Stimulated activated CD4-positive, alpha-beta T cell treated with anti-CD3 and anti-CD28 coated beads, Interleukin-4, amount 100 ng/mL, for 24 hours (primary cell): ENCODE data around the gene AMOTL1.

Experiments
- DNase-seq: peaks from one replicate; pipeline ENCODE4 v3.0.0-alpha.2; 2020

AMOTL1 gene, protein sequence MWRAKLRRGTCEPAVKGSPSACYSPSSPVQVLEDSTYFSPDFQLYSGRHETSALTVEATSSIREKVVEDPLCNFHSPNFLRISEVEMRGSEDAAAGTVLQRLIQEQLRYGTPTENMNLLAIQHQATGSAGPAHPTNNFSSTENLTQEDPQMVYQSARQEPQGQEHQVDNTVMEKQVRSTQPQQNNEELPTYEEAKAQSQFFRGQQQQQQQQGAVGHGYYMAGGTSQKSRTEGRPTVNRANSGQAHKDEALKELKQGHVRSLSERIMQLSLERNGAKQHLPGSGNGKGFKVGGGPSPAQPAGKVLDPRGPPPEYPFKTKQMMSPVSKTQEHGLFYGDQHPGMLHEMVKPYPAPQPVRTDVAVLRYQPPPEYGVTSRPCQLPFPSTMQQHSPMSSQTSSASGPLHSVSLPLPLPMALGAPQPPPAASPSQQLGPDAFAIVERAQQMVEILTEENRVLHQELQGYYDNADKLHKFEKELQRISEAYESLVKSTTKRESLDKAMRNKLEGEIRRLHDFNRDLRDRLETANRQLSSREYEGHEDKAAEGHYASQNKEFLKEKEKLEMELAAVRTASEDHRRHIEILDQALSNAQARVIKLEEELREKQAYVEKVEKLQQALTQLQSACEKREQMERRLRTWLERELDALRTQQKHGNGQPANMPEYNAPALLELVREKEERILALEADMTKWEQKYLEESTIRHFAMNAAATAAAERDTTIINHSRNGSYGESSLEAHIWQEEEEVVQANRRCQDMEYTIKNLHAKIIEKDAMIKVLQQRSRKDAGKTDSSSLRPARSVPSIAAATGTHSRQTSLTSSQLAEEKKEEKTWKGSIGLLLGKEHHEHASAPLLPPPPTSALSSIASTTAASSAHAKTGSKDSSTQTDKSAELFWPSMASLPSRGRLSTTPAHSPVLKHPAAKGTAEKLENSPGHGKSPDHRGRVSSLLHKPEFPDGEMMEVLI

DNA sequence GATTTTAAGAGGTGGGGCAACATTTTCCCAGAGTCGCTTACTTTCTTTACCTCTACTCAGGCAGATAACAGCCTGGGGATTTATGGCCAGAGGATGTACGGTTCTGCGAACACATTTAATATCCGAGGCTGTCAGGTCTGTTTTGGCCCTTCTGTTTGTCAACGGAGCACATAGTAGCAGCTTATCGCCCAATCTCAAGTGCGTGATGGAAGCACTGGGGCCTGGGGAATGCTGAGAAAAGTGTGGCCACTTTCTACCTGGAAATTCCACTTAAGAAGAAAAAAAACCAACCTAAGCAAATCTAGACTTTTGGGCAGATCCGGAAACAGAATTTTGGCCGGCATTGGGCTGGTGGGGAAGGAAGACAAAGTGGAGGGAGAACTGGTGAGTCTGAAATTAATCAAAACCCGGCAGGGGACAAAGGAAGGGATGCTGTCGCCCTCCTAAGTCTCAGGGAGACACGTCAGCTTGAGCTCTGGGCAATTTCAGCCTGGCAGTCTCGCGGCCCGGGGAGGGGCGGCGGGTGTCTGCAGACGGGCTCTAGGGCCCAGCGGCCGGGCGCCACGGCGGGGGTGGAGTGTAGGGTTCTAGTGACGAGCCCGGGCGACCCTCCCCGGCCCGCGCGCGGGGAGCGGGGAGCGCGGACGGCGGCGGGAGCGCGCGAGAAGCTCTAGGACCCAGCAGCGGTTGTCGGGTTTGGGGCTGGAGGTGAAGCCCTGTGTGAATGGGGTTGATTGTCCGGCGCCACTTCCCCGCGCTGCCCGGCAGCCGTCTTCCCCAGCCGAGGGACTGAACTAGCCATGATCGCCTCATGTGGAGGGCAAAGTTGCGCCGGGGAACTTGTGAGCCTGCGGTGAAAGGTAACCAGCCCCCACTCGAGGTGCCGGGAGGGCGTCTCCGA is at the start of gene AMOTL1:
AMOTL1 (plus strand) TSS at position 656 of the 901 bp plus-strand sequence; CDS start at position 812, 156 bp downstream.
- DNase-seq, result peak; percentile 7

DNA sequence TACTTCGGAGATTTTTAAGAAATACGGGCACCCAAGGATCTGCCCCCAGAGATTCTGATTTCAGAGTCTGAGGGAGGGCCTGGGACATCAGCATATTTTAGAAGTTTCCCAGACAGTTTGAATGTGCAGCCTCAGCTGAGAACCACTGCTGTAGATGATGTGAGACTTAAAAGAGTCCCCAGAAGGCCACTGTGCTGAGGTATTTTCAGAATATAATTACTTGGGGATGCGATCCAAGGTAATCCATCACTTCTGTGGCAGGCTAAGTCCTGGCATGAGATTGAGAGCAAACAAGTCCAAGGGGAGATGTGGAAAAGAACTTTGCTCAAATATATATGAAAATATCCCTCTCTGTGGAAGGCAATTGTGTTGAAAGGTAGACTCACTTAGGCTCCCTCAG is 48.3 kb upstream of the AMOTL1 start:
- DNase-seq, result no peak

DNA sequence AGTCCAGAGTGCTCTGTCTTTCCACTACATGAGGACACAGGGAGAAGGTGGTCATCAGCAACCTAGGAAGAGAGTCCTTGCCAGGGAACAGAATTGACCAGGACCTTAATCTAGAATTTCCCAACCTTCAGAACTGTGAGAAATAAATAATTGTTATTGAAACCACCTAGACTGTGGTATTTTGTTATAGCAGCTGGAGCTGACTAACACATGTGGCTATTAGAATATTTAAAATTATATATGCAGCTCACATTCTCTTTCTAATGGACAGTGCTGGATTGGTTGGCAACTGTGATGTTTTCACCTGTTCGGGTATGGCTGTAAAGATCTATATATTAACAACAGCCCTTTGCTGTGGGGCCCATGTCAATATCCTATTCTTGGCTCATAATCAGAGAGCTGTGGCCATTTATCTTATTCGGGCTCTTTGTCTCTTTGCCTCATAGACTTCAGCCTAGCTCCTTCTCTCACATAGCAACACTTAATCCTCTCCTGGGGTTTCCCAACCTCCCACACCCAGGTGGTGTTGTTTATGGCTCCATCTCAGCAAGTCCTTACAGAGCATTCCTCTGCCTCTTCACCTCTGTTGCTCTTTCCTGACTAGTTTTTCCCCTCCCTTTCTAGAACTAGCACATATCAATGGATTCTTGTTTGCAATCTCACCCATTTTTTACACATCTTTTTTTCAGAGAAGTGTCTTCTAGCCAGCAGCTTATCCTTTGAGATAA is 46.4 kb upstream of the AMOTL1 start:
- DNase-seq, result no peak

DNA sequence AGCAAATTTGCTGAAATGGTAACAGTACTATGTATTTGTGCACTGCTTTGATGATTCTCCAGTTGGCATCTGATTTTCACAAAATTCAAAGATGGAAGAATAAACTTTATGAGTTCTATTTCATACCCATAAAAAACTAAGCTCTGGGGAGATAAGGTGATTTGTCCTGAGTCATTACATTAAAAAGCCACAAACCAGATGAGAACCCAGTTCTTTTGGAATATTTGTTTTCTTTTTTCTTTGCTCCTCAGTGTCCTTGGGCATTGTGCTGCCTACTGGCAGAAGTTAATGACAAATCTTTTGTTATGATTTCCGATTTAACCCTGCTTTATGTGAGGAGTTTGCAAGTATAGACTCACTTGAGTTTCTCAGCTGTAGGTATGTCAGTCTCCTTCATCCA is 45.4 kb upstream of the AMOTL1 start:
- DNase-seq, result no peak

DNA sequence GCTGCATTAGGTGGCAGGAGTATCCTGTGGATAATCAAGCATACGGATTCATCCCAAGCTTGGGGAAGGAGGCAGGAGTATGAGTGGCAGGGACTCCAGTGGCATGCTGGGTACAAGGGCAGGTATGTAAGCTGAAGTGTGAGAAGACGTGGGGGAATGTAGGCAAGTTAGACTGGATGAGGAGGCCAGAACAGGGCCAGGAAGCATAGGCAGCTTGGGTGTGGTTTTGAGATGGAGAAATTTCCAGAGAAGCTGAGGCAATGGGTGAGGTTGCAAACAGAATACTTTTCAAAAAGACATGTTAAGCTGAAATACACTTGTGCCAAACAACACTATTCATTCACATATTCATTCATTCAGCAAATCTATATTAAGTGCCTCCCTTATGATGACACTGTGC is 43.1 kb upstream of the AMOTL1 start:
- DNase-seq, result no peak

DNA sequence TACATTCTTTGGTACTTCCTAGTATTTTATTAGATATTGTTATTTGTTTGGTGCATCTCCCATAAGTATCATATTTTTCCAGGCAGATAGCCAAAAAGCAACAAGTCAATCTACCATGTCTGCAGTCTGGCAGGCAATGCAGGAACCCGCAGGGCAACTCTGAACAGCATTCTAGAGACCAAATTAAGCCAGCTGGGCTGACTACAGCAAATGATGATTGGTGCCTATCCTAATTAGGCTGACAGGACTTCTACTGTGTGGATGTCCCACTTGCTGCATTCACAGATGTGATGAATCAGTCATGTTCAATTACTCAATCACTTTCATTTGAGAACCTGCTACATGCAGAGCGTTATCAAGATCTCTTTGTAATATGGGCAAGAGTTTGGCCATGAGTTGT is 40.3 kb upstream of the AMOTL1 start:
- DNase-seq, result no peak

DNA sequence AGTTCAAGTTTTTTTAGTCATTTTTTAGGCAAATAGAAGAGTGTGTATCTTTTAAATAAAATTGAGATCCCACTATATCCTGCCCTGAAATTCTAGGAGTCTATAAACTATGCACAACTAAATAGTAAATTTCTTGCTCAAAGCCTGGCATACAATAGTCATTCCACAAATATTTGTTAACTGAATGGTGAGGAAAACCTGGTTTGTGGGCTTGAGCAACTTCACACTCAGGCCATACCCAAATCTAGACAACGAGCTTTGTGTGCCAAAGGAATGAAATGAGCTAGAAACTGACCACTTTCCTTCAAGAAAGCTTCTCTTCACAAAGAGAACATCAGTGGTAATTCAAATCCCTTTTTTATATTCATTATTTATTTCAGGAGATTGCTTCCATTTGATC is 39.6 kb upstream of the AMOTL1 start:
- no peak for DNase-seq

DNA sequence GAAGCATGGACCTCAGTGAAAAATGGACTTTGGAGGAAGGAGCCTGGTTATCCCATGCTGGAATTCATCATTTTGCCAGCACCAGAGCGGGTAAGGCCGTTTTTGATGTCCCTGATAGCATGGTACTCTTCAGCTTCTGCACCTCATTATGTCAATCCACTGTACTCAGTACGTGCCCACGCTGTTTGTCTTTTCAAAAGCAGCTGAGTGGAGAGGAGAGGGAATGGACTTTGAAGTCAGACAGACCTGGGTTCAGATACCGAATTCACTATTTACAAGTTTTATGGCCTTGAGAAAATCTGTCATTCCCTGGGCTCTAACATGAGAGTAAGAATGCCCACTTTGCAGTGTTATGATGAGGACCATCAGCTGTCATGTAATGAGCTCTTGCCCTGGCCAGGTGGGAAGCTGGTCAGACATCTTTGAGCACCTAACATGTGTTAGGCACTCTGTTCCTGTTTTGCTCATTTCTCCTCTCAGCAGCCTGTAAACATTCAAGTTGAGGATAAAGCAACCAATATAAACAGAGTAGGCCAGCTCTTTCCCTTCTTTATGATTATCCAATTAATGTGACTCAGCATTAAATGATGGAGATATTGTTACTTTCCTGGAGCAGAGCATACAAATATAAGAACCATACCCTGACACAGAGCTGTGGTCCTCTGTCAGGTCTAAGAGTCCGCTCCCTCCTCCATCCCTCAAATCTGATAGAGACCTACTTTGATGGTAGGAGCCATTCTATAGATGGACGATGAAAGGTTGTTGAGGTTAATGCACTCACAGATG is 39.0 kb upstream of the AMOTL1 start:
- no peak for DNase-seq

DNA sequence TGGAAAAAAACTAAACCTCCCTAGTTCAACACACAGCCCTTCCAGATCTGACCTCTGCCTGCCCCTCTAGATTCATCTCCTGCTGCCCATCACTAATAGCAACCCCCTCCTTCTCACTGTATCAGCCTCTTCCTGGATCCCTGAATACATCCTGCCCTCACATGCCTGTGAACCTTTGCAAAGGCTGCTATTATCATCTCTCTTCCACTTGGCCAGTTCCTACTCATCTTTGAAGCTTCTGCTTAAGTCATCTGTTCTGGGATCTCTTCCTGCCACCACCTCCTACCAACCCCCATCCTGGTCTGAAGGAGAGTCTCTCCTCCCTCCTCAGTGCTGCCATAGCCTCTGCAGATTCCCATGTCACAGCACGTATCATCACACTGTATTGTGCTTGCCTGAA is 38.0 kb upstream of the AMOTL1 start:
- no peak for DNase-seq

DNA sequence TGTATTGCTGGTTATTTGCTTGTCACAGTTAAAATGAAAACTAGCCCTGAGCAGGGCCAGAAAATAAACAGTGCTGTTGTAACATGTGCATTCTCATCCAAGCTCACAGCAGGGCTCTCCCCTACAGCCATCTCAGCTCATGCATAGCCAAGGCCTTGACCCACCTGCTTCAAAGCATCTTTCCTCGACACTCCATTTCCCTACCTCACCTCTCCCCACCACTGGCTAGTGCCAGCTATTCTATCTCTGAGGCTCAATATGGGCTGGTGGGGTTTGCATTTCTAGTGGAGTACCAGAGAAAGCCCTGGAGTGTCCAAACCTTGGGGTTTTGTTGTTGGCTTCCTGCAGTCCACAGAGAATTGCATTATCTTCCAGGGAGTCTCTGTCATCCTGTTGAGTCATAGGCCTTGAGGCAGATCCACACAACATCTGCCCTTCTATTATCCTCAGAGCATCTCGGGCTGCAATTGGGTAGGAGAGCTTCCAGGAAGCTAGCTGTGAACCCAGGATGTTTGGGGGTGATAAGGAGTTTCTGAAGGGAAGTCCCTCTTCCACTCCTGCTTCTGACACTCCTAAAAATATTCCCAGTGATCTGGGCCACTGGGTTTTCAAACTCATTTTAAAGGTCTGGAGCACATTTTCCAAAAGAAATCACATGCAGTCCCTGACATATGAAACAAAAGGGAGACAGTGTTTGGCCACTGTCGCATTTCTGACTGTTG is 36.1 kb upstream of the AMOTL1 start:
- DNase-seq, result no peak

DNA sequence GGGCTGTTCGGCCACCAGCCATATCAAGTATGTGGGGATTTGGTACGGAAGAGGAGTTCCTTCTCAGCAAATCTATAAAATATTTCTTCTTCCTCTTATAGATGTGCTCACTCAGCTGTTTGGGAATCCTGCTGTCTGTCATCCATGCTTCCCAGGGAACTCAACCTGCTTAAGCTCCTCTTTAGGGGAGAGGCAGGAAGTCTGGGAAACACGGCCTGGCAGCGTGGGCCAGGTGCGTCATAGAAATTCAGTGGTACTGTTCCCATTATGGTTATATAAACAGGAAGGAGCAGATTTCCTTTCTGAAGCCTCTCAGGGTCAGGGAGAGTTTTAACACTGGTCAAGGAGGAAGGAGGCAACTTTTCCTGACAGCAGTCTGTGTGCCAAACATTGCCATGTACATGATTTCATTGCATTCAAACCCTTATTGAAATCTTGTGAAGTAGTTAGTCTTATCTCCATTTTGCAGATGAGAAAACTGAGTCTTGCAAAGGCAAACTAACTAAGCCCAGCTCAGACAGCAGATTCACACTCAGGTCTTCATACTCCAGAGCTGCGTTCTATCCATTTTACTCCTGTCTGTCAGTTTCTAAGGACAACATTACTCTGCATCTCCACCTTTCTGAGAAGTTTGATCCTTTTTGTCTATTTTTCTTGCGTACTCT is 35.4 kb upstream of the AMOTL1 start:
- no peak for DNase-seq

DNA sequence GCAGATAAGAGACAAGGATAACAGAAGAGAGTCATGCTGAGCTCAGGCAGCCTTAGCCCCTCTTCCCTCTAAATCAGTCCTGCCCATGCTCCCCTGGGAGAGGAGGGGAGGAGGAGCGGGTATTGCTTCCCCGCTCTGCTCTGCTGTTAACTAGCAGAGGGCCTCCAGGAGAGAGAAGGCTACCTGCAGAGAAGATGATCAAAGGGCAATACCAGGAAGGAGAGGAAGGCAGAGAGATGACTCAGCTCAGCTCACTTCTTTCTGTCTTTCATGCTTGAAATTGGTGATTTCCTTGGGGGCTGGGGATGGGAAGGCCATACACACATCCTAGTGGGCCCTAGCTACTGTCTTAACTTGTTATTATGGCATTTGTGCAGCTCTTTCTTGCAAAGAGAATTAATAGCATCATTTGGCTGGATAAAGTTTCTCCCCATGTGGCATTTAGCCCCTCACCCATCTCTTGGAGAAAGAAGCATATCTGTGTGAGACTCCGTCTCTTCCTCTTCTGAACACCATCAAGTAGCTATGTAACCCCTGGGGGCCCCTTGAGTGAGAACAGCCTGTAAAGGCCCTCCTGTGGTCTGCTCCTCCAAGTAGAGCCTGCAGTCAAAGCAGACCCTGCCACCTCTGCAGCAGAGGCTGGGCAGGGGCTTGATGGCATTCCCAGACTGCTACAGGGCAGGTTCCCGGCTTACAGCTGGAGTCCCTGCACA is 33.4 kb upstream of the AMOTL1 start:
- no peak for DNase-seq

DNA sequence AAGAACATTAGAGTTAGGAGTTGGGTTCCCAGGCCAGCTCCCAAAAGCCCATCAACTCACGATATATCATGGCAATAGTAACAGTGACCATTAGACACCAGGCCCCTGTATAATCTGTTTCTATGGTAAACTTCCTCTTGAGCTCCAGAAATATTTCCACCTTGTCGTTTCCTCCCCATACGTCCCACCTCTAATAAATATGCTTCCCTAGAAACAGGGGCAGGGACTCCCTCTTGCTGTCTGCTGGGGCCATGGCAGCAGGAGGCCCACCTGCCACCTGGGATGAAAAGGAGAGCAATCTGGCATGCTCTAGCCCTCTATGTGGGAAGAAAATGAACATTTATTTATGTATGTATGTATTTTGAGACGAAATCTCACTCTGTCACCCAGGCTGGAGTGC is 32.2 kb upstream of the AMOTL1 start:
- DNase-seq, result no peak

DNA sequence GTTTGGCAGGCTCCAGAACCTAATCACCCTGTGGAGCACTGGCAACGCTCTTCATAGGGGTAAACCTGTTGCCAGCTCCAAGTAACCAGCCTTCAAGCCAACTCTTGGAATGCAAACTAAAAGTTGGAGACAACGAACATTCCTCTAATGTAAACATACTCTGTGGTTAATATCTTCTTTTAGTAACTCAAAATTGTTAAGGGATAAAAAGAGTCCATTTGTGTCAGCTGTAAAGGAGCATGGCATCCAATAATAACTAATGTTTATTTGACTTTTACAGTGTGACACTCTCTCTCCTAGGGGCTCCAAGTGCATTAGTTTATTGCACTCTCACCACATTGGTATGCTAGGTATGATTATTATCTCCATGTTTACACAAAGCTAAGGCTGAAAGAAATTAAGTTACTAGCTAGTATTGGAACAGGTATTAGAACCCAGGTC is 31.0 kb upstream of the AMOTL1 start:
- DNase-seq, result no peak

DNA sequence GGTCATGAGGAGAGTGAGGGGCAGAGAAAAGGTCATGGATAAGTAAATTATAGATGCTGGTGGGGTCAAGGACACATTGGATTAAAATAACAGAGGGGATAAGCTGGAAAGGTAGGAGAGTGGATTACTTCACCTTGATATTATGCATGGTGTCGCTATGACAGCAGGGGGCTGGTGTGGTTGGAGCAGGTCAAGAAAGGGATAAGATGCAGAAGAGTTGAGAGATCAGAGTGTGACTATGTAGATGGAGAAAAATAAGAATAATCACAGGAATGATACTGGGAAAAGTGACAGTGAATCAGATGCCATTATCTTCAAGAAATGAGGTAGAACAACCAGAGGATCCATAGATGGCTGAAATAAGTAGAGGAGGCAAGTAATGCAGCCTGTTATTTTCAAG is 29.4 kb upstream of the AMOTL1 start:
- no peak for DNase-seq

DNA sequence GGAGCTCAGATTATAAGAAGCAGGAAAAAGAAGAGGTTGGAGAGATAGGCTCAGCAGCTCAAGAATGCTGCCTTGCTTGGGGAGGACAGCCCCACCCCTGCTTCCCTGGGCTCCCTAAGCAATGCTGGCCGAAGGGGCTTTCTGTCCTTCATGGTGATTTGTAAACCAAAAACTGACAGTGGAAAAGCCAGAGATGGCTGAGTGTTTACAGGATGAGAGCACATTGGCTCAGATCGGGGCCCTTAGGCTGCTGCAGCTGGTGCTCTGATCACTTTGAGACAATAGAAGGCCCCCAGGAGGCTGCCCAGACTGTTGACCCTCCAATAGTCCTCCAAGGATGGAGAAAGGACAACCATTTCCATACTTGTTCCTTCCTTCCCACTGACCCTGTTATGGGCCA is 28.8 kb upstream of the AMOTL1 start:
- no peak for DNase-seq

DNA sequence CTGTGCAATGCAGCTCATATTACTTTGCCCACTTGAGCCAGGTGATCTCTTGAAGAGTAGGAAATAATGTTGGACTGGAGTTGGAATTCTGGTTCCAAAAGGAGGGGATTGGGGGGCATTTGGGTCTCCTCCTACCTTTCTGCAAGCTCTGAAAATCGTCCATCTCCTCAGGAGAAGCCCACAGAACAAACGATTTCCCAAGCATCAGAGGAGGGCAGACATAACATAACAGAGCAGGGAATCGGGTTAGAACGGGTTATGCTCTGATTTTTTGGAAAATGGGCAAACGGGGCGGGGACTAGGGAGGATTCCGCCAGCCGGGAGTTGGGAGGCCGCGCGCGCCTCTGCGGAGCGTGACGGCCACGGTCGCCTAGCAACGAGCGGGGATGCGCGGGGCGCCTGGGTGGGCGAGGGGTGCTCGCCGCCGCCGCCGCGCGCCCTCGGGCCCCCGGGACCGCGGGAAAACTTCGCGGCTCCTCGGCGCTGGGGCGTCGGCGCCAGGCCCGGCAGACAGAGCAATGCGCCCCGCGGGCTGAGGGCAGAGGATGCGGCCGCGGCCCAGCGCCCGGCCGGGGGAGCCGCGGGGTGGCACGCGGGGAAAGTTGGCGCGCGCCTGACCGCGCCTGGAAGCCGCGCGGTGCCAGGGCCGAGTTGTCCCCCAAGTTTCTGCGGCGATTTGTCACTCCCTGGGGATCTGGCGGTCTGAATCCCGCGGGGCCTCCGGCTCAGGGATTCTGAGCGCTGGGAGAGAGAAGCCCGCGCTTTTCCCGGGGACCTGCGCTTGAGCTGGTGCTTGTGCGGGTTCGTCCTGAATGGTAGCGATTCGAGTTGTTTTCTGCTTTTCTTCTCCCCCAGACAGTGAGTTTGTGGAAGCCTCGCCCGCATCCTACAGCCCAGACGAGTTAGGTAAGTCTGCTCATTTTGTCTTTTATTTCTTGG is 27.8 kb upstream of the AMOTL1 start:
- DNase-seq, result no peak

DNA sequence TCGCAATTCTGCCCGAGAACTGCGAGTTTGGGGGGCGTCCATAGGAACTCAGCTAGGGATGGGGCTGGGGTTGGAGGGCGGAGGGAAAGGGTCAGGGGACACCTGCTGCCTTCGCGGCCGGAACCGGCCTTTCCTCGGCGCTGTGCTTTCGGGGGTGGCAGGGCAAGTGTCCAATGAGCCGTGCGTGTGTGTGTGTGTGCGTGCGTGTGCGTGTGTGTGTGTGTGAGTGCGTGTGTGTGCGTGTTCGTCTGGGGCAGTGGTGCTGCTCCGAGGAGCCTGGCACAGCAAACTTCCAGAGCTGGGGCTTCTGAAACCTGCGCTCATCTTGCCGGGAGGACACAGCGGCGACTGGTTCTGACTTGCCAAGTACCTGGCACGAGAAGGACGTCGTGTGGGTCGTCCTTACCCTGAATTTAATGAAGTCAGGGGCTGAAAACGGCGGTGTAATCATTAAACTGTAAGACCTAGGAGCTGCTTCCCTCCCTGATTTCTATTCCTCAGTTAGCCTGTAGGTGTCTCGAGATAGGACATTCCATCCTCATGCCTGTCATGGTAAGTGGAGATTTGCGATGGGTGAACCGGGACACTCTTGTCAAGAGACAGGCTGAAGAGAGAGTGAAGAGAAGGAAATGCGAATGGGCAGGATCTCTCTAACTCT is 27.0 kb upstream of the AMOTL1 start:
- DNase-seq, result no peak
